Adipocyte (in vitro differentiated cells): Measurements from ENCODE around the gene TRIM44.

Source experiments
- DNase-seq: peaks from one replicate; pipeline ENCODE4 v3.0.0-alpha.2; 2015; ENCODE audit warnings: low read depth
- H3K27me3 ChIP-seq: replicated peaks from 2 replicates; pipeline ENCODE4 v1.7.0; 2013; ENCODE audit warnings: mild to moderate bottlenecking, low read length, moderate library complexity; ENCODE audit not compliant: control insufficient read depth, insufficient read depth
- H3K36me3 ChIP-seq: 2 replicates; pipeline ENCODE4 v1.7.0; 2013; ENCODE audit warnings: low read length, mild to moderate bottlenecking, moderate library complexity; ENCODE audit not compliant: control insufficient read depth, insufficient read depth, severe bottlenecking
- H3K4me1 ChIP-seq: 2 replicates; pipeline ENCODE4 v1.7.0; 2013; ENCODE audit warnings: mild to moderate bottlenecking, low read length, moderate library complexity; ENCODE audit not compliant: control insufficient read depth, insufficient read depth
- H3K4me3 ChIP-seq: 2 replicates; pipeline ENCODE4 v1.7.0; 2013; ENCODE audit warnings: mild to moderate bottlenecking, low read length, moderate library complexity
- H3K9ac ChIP-seq: 2 replicates; pipeline ENCODE4 v1.7.0; 2013; ENCODE audit warnings: mild to moderate bottlenecking, low read length, moderate library complexity
- H3K9me3 ChIP-seq: 2 replicates; pipeline ENCODE4 v1.7.0; 2013; ENCODE audit warnings: mild to moderate bottlenecking, low read length, moderate library complexity; ENCODE audit not compliant: control insufficient read depth

Gene TRIM44

GRCh38 chr11:35621620-35622019 lies 41.0 kb upstream of the TRIM44 start:
- no peaks in the 10 kb centered on the region for H3K9me3 ChIP-seq
- peaks cover 52% of the 10 kb centered on the region for H3K4me1 ChIP-seq
- no peak overlapping the region for H3K9ac ChIP-seq
- H3K27me3 ChIP-seq: no peaks in the 10 kb centered on the region
- no peak overlapping the region for H3K4me3 ChIP-seq
- no peaks in the 10 kb centered on the region for H3K36me3 ChIP-seq
- DNase-seq: no peak

GRCh38 chr11:35622070-35622469 lies 40.5 kb upstream of the TRIM44 start:
- DNase-seq: peak; percentile 72
- no peaks in the 10 kb centered on the region for H3K27me3 ChIP-seq
- peak overlapping the region; percentile 6 for H3K9ac ChIP-seq
- H3K4me3 ChIP-seq: no peak overlapping the region
- no peaks in the 10 kb centered on the region for H3K36me3 ChIP-seq
- H3K9me3 ChIP-seq: no peaks in the 10 kb centered on the region
- H3K4me1 ChIP-seq: peaks cover 55% of the 10 kb centered on the region

DNA sequence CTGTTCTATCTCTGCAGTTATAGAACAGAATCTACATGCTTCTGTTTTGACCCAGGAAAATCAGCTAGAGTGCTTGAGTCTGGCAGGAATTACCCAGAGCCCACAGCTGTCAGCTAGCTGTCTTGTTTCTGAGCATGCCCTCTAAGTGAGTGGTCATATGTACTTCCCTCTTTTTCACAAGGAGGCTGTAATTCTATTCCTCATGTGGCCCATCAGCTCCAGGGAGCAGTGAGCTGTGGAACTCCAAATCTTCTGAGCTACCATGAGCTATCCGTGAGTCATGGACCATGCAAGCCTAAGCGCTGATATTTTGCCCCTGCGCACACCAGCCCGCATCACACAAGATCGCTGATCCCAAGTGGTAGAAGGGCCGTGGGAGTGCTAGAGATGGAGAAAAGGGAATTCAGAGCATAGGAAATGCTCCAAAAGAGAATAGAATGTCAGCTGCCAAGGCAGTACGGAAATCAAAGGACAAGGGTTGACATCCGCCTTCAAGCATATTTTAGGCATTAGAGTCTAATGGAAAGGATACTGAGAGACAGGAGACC lies 38.9 kb upstream of the TRIM44 start:
- Histone ChIP-seq H3K4me1 (peaks cover 52% of the 10 kb centered on the region), H3K4me3 (no peak overlapping the region), H3K9ac (no peak overlapping the region), H3K36me3 (no peaks in the 10 kb centered on the region), H3K9me3 (no peaks in the 10 kb centered on the region), H3K27me3 (no peaks in the 10 kb centered on the region)
- DNase-seq: peak; percentile 32

DNA sequence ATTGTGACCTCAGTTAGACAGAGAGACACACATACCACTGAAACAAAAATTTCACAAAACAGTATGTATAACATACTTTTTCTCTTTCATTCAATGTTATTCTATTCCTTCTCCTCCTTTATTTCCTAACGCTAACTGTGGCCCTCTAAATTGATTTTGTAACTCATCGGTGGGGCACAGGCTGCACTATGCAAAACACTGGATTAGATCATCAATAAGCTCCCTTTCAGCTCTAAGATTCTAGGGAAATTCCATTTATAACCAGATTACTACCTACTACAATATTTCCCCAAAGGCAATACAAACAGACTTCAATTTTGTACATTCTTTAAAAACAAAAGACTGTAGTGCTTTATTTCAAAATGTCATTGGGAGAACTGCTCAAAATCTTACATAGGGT lies 38.3 kb upstream of the TRIM44 start:
- no peak overlapping the region for H3K4me3 ChIP-seq
- no peaks in the 10 kb centered on the region for H3K27me3 ChIP-seq
- no peaks in the 10 kb centered on the region for H3K9me3 ChIP-seq
- no peak for DNase-seq
- peaks cover 49% of the 10 kb centered on the region for H3K4me1 ChIP-seq
- H3K36me3 ChIP-seq: no peaks in the 10 kb centered on the region
- no peak overlapping the region for H3K9ac ChIP-seq

DNA sequence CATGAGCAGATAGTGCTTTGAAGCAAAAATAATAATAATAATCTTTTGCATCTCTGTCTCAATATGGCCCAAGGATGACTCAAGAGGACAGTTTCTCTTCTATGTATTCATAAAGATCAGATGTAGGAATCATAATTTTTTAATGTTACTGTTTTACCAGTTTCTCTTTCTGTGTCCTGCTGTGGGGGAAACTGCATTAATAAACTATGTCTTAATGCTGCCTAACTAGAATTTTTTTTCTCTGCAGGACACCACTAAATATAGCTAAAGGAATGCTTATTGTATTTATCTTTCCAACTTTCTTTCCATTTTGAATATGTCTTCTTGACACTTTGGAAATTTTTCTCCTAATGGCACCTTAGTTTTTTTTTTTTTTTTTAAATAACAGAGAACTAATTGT lies 37.8 kb upstream of the TRIM44 start:
- H3K9me3 ChIP-seq: no peaks in the 10 kb centered on the region
- H3K27me3 ChIP-seq: no peaks in the 10 kb centered on the region
- peaks cover 50% of the 10 kb centered on the region for H3K4me1 ChIP-seq
- no peak overlapping the region for H3K4me3 ChIP-seq
- H3K36me3 ChIP-seq: no peaks in the 10 kb centered on the region
- DNase-seq: no peak
- H3K9ac ChIP-seq: no peak overlapping the region

- Histone ChIP-seq H3K4me3 (no peak overlapping the region), H3K4me1 (peaks cover 45% of the 10 kb centered on the region), H3K36me3 (no peaks in the 10 kb centered on the region)
Measured at GRCh38 chr11:35626501-35626900, 36.1 kb upstream of the TRIM44 start.

GRCh38 chr11:35629511-35629910 lies 33.1 kb upstream of the TRIM44 start:
- Histone ChIP-seq H3K4me3 (no peak overlapping the region), H3K9ac (no peak overlapping the region), H3K9me3 (no peaks in the 10 kb centered on the region), H3K36me3 (no peaks in the 10 kb centered on the region), H3K27me3 (no peaks in the 10 kb centered on the region), H3K4me1 (peaks cover 24% of the 10 kb centered on the region)
- DNase-seq: no peak

More at GRCh38 chr11:35626501-35626900, 36.1 kb upstream of the TRIM44 start:
- Histone ChIP-seq H3K9ac (no peak overlapping the region), H3K27me3 (no peaks in the 10 kb centered on the region), H3K9me3 (no peaks in the 10 kb centered on the region)
- DNase-seq: no peak

- no peak overlapping the region for H3K9ac ChIP-seq
- H3K36me3 ChIP-seq: no peaks in the 10 kb centered on the region
- no peaks in the 10 kb centered on the region for H3K9me3 ChIP-seq
- DNase-seq: peak; percentile 93
- peaks cover 24% of the 10 kb centered on the region for H3K4me1 ChIP-seq
- no peak overlapping the region for H3K4me3 ChIP-seq
- no peaks in the 10 kb centered on the region for H3K27me3 ChIP-seq
Measured at GRCh38 chr11:35629914-35630313, 32.7 kb upstream of the TRIM44 start.

DNA sequence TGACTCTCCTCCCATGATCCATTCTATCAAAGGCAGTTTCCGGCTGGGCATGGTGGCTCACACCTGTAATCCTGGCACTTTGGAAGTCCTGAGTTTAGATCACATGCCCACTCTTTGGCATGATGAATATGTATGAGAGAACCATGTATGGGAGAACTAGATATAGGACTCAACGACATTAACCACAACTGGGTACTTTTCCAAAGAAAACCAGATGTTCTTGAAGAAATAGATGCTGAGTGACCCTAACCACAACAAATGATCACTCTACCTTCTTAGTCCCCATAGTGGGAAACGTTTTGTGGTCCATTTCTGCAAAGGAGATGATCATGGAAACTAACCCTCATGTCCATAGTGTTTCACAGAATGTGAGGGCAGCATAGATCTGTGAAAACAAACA lies 30.7 kb upstream of the TRIM44 start:
- Histone ChIP-seq H3K27me3 (peaks cover 7% of the 10 kb centered on the region), H3K9me3 (no peaks in the 10 kb centered on the region), H3K4me3 (no peak overlapping the region), H3K36me3 (no peaks in the 10 kb centered on the region), H3K9ac (no peak overlapping the region), H3K4me1 (peaks cover 22% of the 10 kb centered on the region)
- DNase-seq: no peak

- H3K9me3 ChIP-seq: no peaks in the 10 kb centered on the region
- H3K27me3 ChIP-seq: peaks cover 7% of the 10 kb centered on the region
- no peak for DNase-seq
- H3K36me3 ChIP-seq: no peaks in the 10 kb centered on the region
- H3K4me3 ChIP-seq: no peak overlapping the region
- no peak overlapping the region for H3K9ac ChIP-seq
- peaks cover 20% of the 10 kb centered on the region for H3K4me1 ChIP-seq
Measured at GRCh38 chr11:35632301-35632700, 30.3 kb upstream of the TRIM44 start.

GRCh38 chr11:35633827-35634423 lies 28.6 kb upstream of the TRIM44 start:
- Histone ChIP-seq H3K27me3 (peaks cover 7% of the 10 kb centered on the region), H3K4me3 (no peak overlapping the region), H3K36me3 (no peaks in the 10 kb centered on the region), H3K9me3 (no peaks in the 10 kb centered on the region), H3K4me1 (peaks cover 20% of the 10 kb centered on the region), H3K9ac (no peak overlapping the region)
- no peak for DNase-seq

DNA sequence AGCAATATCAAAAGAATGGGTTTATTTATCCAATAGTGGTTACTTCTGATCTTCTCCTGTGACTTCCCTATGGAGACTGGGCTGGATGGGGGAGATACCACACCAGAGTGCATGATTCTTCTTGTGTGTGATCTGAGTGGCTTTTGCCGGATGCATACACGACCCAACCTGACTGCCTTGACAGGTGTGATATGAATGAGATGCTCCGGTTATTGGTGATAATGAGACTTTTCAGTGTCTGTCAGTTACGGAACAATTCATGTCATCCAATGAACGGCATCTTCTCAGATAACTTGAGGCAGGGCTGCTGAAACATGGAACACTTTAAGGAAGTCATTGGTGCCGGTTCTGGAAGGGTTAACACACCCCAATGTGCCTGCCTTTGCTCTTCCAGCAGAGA lies 26.6 kb upstream of the TRIM44 start:
- Histone ChIP-seq H3K9ac (no peak overlapping the region), H3K4me3 (no peak overlapping the region), H3K36me3 (no peaks in the 10 kb centered on the region), H3K9me3 (no peaks in the 10 kb centered on the region), H3K4me1 (peaks cover 8% of the 10 kb centered on the region), H3K27me3 (peaks cover 7% of the 10 kb centered on the region)
- DNase-seq: no peak
